A549 treated with Hydrocortisone at 1 μM for 4 hours (cell line): ENCODE results near the gene ARID1B. TPM values are rescaled to one million over a fixed set of nuclear protein-coding genes. Genes with fewer than 3 reads are reported as not detected.

Experiments
- total RNA-seq: library from RNA; stranded (reverse); fragments of 200-300 nt; extraction: Qiagen RNA extraction; gene quantifications from 5 replicates; pipeline ENCODE4 v1.2.3, GENCODE V29; 2022

The ARID1B gene
- total RNA-seq, result 13.3 to 18.1 TPM (median 13.9 TPM) in 5 replicates

DNA sequence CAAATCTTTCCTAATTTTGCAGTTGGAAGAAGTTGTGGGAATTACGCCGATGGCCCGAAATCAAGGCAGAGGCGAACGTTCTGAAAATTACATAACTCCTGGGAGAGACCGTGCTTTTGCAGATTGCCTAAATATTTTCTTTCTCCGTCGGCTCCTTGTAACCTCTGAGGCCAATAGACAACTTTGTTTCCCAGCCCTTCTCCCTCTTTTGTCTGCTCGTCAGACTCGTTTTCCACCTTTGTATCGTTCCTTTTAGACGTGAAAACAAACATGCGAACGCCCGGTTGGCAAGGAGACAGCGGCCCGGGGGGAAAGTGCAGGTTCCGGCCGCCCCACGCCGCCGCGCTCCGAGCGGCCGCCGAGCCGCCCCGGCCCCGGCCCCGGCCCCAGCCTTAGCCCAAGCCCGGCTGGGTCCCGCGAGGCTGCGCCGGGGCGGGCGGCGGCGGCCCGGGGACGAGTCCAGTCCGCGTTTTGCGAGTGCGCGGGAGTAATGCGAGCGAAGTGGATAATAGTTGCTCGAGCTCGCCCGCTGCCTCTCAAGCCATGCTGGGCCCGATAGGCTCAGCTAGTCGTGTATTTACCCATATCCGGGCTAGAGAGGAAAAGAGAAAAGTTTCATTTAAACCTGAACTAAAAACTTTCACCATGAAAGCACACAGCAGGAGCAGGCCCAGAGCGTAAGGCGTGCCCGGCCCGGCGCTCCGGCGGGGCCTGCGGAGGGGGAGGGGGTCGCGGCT, at the start of gene ARID1B:
TSS of gene ARID1B (plus strand) at position 539 of the 737 bp plus-strand sequence. CDS start 303 bp downstream, outside the sequence.

